Measurements from ENCODE around the gene L3MBTL3.

Gene L3MBTL3

DNA sequence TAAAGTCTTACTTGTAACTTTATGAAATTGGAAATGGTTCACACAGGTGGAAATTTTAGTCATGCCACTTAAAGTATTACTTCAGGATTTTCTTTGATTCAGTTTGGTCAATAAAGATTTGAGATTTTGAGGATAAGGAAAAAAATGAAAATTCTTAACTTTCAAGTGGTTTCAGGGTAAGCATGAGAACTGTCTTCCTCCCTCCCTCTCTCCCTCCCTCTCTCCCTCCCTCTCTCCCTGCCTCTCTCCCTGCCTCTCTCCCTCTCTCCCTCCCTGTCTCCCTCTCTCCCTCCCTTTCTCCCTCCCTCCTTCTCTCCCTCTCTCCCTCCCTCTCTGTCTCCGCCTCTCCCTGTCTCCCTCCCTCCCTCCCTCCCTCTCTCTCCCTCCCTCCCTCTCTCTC, 36.9 kb downstream of the L3MBTL3 start:
- Histone ChIP-seq H3K4me2 (ENCODE audit: low read depth, low read length, poor library complexity, severe bottlenecking) (no peak overlapping the region), H2AFZ (ENCODE audit: low read depth, low read length, severe bottlenecking) (no peak overlapping the region), H3K27ac (ENCODE audit: low read depth, low read length) (no peak overlapping the region), H3K79me2 (ENCODE audit: insufficient read depth, low read length) (no peaks in the 10 kb centered on the region), H3K9ac (ENCODE audit: low read length) (no peak overlapping the region), H4K20me1 (ENCODE audit: low read depth, low read length) (no peaks in the 10 kb centered on the region), H3K4me3 (ENCODE audit: insufficient read depth, low read length, poor library complexity, severe bottlenecking) (no peak overlapping the region), H3K9me3 (ENCODE audit: insufficient read depth, low read length) (no peaks in the 10 kb centered on the region), H3F3A (ENCODE audit: insufficient read depth) (no peaks in the 10 kb centered on the region), H3K27me3 (ENCODE audit: low read length) (no peaks in the 10 kb centered on the region), H3K9me2 (replicated peaks; ENCODE audit: insufficient read depth, low read length) (no peaks in the 10 kb centered on the region), H3K36me3 (ENCODE audit: low read length) (no peaks in the 10 kb centered on the region)
- TF ChIP-seq, protein P1, sequence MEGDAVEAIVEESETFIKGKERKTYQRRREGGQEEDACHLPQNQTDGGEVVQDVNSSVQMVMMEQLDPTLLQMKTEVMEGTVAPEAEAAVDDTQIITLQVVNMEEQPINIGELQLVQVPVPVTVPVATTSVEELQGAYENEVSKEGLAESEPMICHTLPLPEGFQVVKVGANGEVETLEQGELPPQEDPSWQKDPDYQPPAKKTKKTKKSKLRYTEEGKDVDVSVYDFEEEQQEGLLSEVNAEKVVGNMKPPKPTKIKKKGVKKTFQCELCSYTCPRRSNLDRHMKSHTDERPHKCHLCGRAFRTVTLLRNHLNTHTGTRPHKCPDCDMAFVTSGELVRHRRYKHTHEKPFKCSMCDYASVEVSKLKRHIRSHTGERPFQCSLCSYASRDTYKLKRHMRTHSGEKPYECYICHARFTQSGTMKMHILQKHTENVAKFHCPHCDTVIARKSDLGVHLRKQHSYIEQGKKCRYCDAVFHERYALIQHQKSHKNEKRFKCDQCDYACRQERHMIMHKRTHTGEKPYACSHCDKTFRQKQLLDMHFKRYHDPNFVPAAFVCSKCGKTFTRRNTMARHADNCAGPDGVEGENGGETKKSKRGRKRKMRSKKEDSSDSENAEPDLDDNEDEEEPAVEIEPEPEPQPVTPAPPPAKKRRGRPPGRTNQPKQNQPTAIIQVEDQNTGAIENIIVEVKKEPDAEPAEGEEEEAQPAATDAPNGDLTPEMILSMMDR (IDR thresholded peaks at IDR 0.05; ENCODE audit: insufficient read depth, low read length, poor library complexity, severe bottlenecking), result no peak
- no peak for TF ChIP-seq EZH2phosphoT487 (conservative IDR thresholded peaks at IDR 0.05; ENCODE audit: low read length)

DNA sequence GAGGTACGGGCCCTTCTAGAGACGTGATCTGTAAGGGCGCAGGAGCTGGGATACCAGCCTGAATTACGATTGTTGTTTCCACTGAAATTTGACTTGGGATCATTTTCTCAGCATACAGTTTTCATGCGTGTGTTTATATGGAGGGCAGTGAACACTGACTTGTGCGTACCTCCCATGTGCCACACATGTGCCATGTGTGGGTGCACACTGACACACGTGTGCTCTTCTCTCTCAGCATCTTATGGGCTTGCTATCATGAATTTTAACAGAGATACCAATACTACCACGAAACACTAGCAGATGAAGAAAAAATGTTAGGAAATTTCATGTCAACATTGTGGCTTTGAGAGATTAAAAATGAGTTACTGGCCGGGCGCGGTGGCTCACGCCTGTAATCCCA, 39.1 kb downstream of the L3MBTL3 start:
- Histone ChIP-seq H2AFZ (ENCODE audit: low read depth, low read length, severe bottlenecking) (no peak overlapping the region), H3K4me2 (ENCODE audit: low read depth, low read length, poor library complexity, severe bottlenecking) (no peak overlapping the region), H3K9ac (ENCODE audit: low read length) (no peak overlapping the region), H3K9me2 (replicated peaks; ENCODE audit: insufficient read depth, low read length) (no peaks in the 10 kb centered on the region), H4K20me1 (ENCODE audit: low read depth, low read length) (no peaks in the 10 kb centered on the region), H3K9me3 (ENCODE audit: insufficient read depth, low read length) (no peaks in the 10 kb centered on the region), H3F3A (ENCODE audit: insufficient read depth) (no peaks in the 10 kb centered on the region), H3K27me3 (ENCODE audit: low read length) (no peaks in the 10 kb centered on the region), H3K4me3 (ENCODE audit: insufficient read depth, low read length, poor library complexity, severe bottlenecking) (no peak overlapping the region), H3K79me2 (ENCODE audit: insufficient read depth, low read length) (no peaks in the 10 kb centered on the region), H3K27ac (ENCODE audit: low read depth, low read length) (no peak overlapping the region), H3K36me3 (ENCODE audit: low read length) (no peaks in the 10 kb centered on the region)
- TF ChIP-seq, protein P1 (IDR thresholded peaks at IDR 0.05; ENCODE audit: insufficient read depth, low read length, poor library complexity, severe bottlenecking), result no peak
- TF ChIP-seq EZH2phosphoT487 (conservative IDR thresholded peaks at IDR 0.05; ENCODE audit: low read length), result no peak

DNA sequence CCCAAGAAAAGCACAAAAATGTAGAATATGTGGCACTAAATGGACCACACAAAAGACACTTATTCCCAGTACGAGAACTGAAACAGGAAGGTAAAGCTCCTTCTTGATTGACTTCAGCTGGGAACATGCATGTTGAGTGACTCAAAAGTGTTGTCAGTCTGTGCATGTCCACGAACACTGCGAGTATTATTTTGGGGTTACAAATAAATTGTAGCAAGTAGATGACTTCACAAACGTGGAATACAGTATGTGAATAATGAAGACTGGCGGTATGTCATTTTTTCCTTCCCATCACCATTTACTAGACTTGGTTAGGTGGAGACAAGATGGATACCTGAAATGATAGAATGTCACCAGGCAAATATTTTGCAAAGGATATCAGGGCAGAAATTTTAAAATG, 45.4 kb downstream of the L3MBTL3 start:
- no peak overlapping the region for H2AFZ ChIP-seq (ENCODE audit: low read depth, low read length, severe bottlenecking)
- TF ChIP-seq EZH2phosphoT487 (conservative IDR thresholded peaks at IDR 0.05; ENCODE audit: low read length), result no peak
- TF ChIP-seq, protein P1 (IDR thresholded peaks at IDR 0.05; ENCODE audit: insufficient read depth, low read length, poor library complexity, severe bottlenecking), result no peak

More for the DNA sequence above, 45.4 kb downstream of the L3MBTL3 start:
- no peaks in the 10 kb centered on the region for H3K9me3 ChIP-seq (ENCODE audit: insufficient read depth, low read length)
- no peaks in the 10 kb centered on the region for H3K36me3 ChIP-seq (ENCODE audit: low read length)
- H3F3A ChIP-seq (ENCODE audit: insufficient read depth), result no peaks in the 10 kb centered on the region
- no peak overlapping the region for H3K9ac ChIP-seq (ENCODE audit: low read length)
- H3K27ac ChIP-seq (ENCODE audit: low read depth, low read length), result no peak overlapping the region
- no peaks in the 10 kb centered on the region for H3K9me2 ChIP-seq (replicated peaks; ENCODE audit: insufficient read depth, low read length)
- no peaks in the 10 kb centered on the region for H4K20me1 ChIP-seq (ENCODE audit: low read depth, low read length)
- H3K4me3 ChIP-seq (ENCODE audit: insufficient read depth, low read length, poor library complexity, severe bottlenecking), result no peak overlapping the region
- no peaks in the 10 kb centered on the region for H3K27me3 ChIP-seq (ENCODE audit: low read length)
- H3K4me2 ChIP-seq (ENCODE audit: low read depth, low read length, poor library complexity, severe bottlenecking), result no peak overlapping the region
- H3K79me2 ChIP-seq (ENCODE audit: insufficient read depth, low read length), result no peaks in the 10 kb centered on the region

Measured in SU-DHL-6 (cell line).